Activated T-cell treated with anti-CD3 and anti-CD28 coated beads, Interleukin-2, amount 50 U/mL, for 1 hour (primary cell): ENCODE data around the gene FBRSL1.
A peak's percentile ranks its signal among the peaks of the same experiment; 100 is the strongest.
"Not testable (repeated sequence)": the region's sequence is repeated elsewhere in the genome, so short reads cannot be mapped to it uniquely, and the experiment has no call there.

Experiments
- DNase-seq: peaks from one replicate; pipeline ENCODE4 v3.0.0-alpha.2; 2020

FBRSL1 gene

GRCh38 chr12:132489602-132490266, at the start of gene FBRSL1:
FBRSL1 (plus strand) TSS chr12:132490151.
- DNase-seq: peak; percentile 94

GRCh38 chr12:132440420-132440819, 49.5 kb upstream of the FBRSL1 start:
- DNase-seq: not testable (repeated sequence)

- no peak for DNase-seq
Observed at GRCh38 chr12:132441871-132442863, 47.8 kb upstream of the FBRSL1 start.

GRCh38 chr12:132443091-132443490, 46.9 kb upstream of the FBRSL1 start:
- DNase-seq: no peak

- DNase-seq: no peak
Observed at GRCh38 chr12:132444283-132444682, 45.7 kb upstream of the FBRSL1 start.

- DNase-seq: peak; percentile 76
Observed at GRCh38 chr12:132444957-132445883, 44.7 kb upstream of the FBRSL1 start.

GRCh38 chr12:132445884-132446632, 43.9 kb upstream of the FBRSL1 start:
- peak; percentile 72 for DNase-seq

- DNase-seq: no peak
Observed at GRCh38 chr12:132446633-132447326, 43.2 kb upstream of the FBRSL1 start.

GRCh38 chr12:132447327-132447720, 42.6 kb upstream of the FBRSL1 start:
- DNase-seq: no peak

GRCh38 chr12:132447731-132448462, 42.1 kb upstream of the FBRSL1 start:
- DNase-seq: no peak

- no peak for DNase-seq
Observed at GRCh38 chr12:132448463-132448820, 41.5 kb upstream of the FBRSL1 start.

GRCh38 chr12:132449565-132450417, 40.2 kb upstream of the FBRSL1 start:
- no peak for DNase-seq

GRCh38 chr12:132450418-132451171, 39.4 kb upstream of the FBRSL1 start:
- DNase-seq: no peak

GRCh38 chr12:132451172-132451835, 38.6 kb upstream of the FBRSL1 start:
- no peak for DNase-seq

- no peak for DNase-seq
Observed at GRCh38 chr12:132451836-132452195, 38.1 kb upstream of the FBRSL1 start.

GRCh38 chr12:132452596-132453350, 37.2 kb upstream of the FBRSL1 start:
- no peak for DNase-seq

- no peak for DNase-seq
Observed at GRCh38 chr12:132453361-132454192, 36.4 kb upstream of the FBRSL1 start.
